ENCODE data around the gene TSPAN32. TPM values are rescaled to one million over a fixed set of nuclear protein-coding genes. Genes with fewer than 3 reads are reported as not detected.
"Not testable (repeated sequence)": the region's sequence is repeated elsewhere in the genome, so short reads cannot be mapped to it uniquely, and the experiment has no call there.

Gene TSPAN32
- total and polyA plus RNA-seq, 2 donors (not counting 1 experiment from before 2014, with no cell fraction given): 0.17 TPM; not detected in 1

DNA sequence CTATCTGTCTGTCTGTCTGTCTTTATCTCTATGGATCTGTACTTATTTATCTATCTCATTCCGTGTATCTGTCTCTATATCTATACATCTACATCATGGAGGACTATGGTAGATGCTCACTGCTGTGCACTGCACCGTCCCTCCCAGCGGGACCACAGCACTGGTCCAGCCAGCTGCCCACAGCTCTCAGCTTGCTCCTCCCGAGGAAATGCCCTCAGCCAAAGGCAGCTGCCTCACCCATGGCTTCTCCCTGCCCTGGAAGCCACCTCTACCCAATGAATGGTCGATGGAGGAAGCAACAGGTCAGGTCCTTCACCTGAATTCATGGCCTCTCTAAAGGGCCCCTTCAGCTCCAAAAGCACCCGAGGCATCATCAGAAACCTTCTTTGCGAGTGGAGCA lies 60.6 kb downstream of the TSPAN32 start:
- no peak overlapping the region for H2AFZ ChIP-seq (ENCODE audit: low read length)
- H3K27me3 ChIP-seq (ENCODE audit: control insufficient read depth, insufficient read depth, low read length): no peaks in the 10 kb centered on the region
- H3K27ac ChIP-seq (ENCODE audit: insufficient read depth, low read length): no peak overlapping the region
- H3K9ac ChIP-seq (ENCODE audit: insufficient read depth, low read length): no peak overlapping the region
- H3K36me3 ChIP-seq (ENCODE audit: control insufficient read depth, insufficient read depth, low read length): no peaks in the 10 kb centered on the region
- no peak for TF ChIP-seq EZH2 (IDR thresholded peaks at IDR 0.05; ENCODE audit: low read length, missing control alignments)
- TF ChIP-seq, protein P1, sequence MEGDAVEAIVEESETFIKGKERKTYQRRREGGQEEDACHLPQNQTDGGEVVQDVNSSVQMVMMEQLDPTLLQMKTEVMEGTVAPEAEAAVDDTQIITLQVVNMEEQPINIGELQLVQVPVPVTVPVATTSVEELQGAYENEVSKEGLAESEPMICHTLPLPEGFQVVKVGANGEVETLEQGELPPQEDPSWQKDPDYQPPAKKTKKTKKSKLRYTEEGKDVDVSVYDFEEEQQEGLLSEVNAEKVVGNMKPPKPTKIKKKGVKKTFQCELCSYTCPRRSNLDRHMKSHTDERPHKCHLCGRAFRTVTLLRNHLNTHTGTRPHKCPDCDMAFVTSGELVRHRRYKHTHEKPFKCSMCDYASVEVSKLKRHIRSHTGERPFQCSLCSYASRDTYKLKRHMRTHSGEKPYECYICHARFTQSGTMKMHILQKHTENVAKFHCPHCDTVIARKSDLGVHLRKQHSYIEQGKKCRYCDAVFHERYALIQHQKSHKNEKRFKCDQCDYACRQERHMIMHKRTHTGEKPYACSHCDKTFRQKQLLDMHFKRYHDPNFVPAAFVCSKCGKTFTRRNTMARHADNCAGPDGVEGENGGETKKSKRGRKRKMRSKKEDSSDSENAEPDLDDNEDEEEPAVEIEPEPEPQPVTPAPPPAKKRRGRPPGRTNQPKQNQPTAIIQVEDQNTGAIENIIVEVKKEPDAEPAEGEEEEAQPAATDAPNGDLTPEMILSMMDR (conservative IDR thresholded peaks at IDR 0.05 in 1 of 2, IDR thresholded peaks at IDR 0.05 in 1 of 2; ENCODE audit: low read depth in 1 of 2, low read length in 2 of 2): no peak
- H3K4me2 ChIP-seq (ENCODE audit: extremely low read depth, insufficient read depth, low read length): no peak overlapping the region
- no peaks in the 10 kb centered on the region for H3K9me3 ChIP-seq (ENCODE audit: control insufficient read depth, insufficient read depth, low read depth, low read length)
- no peaks in the 10 kb centered on the region for H3K4me1 ChIP-seq (ENCODE audit: control insufficient read depth, extremely low read depth, insufficient read depth, low read length)
- no peak overlapping the region for H3K4me3 ChIP-seq (replicated peaks in 1 of 4; ENCODE audit: control extremely low read depth in 1 of 4, insufficient read depth in 1 of 4, low read depth in 3 of 4, low read length in 4 of 4)
- no peaks in the 10 kb centered on the region for H3K79me2 ChIP-seq (ENCODE audit: control insufficient read depth, insufficient read depth, low read length)
- no peak for DNase-seq (ENCODE audit: low read depth in 2 of 2)
- H4K20me1 ChIP-seq (ENCODE audit: control insufficient read depth, extremely low read depth, insufficient read depth, low read length): no peaks in the 10 kb centered on the region

DNA sequence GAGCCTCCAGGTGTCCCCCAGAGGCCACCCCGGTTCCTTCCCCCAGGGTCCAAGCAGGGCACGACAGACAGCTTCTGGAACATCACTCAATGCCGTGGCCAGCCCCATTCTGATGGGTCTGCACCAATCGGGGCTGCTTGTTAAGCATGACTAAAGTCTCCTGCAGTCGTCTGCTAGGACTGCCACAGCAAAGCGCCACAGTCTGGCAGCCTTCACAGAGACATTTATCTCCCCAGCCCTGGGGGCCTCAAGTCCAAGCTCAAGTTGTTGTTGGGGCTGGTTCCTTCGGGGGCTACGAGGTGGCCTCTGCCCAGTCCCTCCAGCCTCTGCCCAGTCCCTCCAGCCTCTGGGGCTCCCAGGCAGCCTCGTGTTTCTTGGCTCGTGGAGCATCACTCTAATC lies 61.3 kb downstream of the TSPAN32 start:
- no peak overlapping the region for H2AFZ ChIP-seq (ENCODE audit: low read length)
- H3K9ac ChIP-seq (ENCODE audit: insufficient read depth, low read length): no peak overlapping the region
- H3K36me3 ChIP-seq (ENCODE audit: control insufficient read depth, insufficient read depth, low read length): no peaks in the 10 kb centered on the region
- H3K27ac ChIP-seq (ENCODE audit: insufficient read depth, low read length): no peak overlapping the region
- H3K27me3 ChIP-seq (ENCODE audit: control insufficient read depth, insufficient read depth, low read length): no peaks in the 10 kb centered on the region
- H3K9me3 ChIP-seq (ENCODE audit: control insufficient read depth, insufficient read depth, low read depth, low read length): no peaks in the 10 kb centered on the region
- no peaks in the 10 kb centered on the region for H3K4me1 ChIP-seq (ENCODE audit: control insufficient read depth, extremely low read depth, insufficient read depth, low read length)
- no peak overlapping the region for H3K4me3 ChIP-seq (replicated peaks in 1 of 4; ENCODE audit: control extremely low read depth in 1 of 4, insufficient read depth in 1 of 4, low read depth in 3 of 4, low read length in 4 of 4)
- no peaks in the 10 kb centered on the region for H3K79me2 ChIP-seq (ENCODE audit: control insufficient read depth, insufficient read depth, low read length)
- no peak overlapping the region for H3K4me2 ChIP-seq (ENCODE audit: extremely low read depth, insufficient read depth, low read length)
- TF ChIP-seq, protein P1 (conservative IDR thresholded peaks at IDR 0.05 in 1 of 2, IDR thresholded peaks at IDR 0.05 in 1 of 2; ENCODE audit: low read depth in 1 of 2, low read length in 2 of 2): no peak
- TF ChIP-seq EZH2 (IDR thresholded peaks at IDR 0.05; ENCODE audit: low read length, missing control alignments): no peak
- DNase-seq (ENCODE audit: low read depth in 2 of 2): no peak
- no peaks in the 10 kb centered on the region for H4K20me1 ChIP-seq (ENCODE audit: control insufficient read depth, extremely low read depth, insufficient read depth, low read length)

DNA sequence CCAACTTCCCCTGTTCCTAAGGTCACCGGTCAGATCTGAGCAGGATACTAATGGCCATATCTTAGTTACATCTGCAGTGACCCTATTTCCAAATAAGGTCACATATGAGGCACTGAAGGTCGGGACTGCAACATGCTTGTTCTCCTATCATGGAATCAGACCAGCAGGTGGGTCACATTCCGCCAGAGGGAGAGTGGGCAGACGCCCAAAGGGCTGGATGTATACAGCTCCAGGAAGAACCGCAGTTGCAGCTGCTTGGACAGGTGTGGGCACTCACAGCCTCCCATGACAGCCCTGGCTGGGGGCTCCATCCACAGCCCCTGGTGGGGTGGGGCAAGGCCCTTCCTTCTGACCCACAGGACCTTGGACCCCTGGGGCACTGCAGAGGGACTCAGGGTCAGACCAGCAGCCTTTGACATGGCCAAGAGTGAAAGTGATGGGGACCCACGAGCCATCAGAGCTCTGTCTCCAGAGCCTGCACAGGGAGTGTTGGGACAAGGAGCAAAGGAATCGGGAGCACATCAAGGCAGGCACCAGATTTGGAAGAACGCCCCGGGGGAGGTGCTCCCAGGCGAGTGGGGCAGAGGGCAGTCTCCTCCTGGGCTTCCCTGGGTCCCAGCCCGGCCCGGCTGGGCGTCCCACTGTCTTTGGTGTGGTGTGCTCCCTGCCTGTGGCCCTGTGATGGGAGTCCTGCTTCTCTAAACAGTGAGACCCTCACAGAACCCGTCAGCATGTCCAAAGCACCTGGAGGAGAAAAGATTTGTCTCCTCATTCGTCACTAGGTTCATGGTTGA lies 62.0 kb downstream of the TSPAN32 start:
- no peak for TF ChIP-seq EZH2 (IDR thresholded peaks at IDR 0.05; ENCODE audit: low read length, missing control alignments)
- Histone ChIP-seq H3K27me3 (ENCODE audit: control insufficient read depth, insufficient read depth, low read length) (no peaks in the 10 kb centered on the region), H3K36me3 (ENCODE audit: control insufficient read depth, insufficient read depth, low read length) (no peaks in the 10 kb centered on the region)

DNA sequence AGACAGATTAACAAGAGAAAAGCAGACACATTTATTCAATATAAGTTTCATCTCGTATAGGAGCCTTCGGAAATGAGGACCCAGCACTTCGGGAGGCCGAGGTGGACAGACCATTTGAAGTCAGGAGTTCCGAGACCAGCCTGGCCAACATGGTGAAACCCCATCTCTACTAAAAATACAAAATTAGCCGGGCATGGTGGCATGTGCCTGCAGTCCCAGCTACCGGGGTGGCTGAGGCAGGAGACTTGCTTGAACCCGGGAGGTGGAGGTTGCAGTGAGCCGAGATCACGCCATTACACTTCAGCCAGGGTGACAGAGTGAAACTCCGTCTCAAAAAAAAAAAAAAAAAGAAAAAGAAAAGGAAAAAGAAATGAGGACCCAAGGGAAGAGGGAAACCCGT lies 62.6 kb downstream of the TSPAN32 start:
- H3K27me3 ChIP-seq (ENCODE audit: control insufficient read depth, insufficient read depth, low read length); H3K4me2 ChIP-seq (ENCODE audit: extremely low read depth, insufficient read depth, low read length); H3K9ac ChIP-seq (ENCODE audit: insufficient read depth, low read length); H3K79me2 ChIP-seq (ENCODE audit: control insufficient read depth, insufficient read depth, low read length); H3K4me1 ChIP-seq (ENCODE audit: control insufficient read depth, extremely low read depth, insufficient read depth, low read length); H4K20me1 ChIP-seq (ENCODE audit: control insufficient read depth, extremely low read depth, insufficient read depth, low read length); H3K9me3 ChIP-seq (ENCODE audit: control insufficient read depth, insufficient read depth, low read depth, low read length); DNase-seq (ENCODE audit: low read depth in 2 of 2); H2AFZ ChIP-seq (ENCODE audit: low read length); H3K36me3 ChIP-seq (ENCODE audit: control insufficient read depth, insufficient read depth, low read length); H3K27ac ChIP-seq (ENCODE audit: insufficient read depth, low read length); H3K4me3 ChIP-seq (replicated peaks in 1 of 4; ENCODE audit: control extremely low read depth in 1 of 4, insufficient read depth in 1 of 4, low read depth in 3 of 4, low read length in 4 of 4): not testable (repeated sequence)

More for the DNA sequence above, 62.0 kb downstream of the TSPAN32 start:
- H2AFZ ChIP-seq (ENCODE audit: low read length): no peak overlapping the region
- DNase-seq (ENCODE audit: low read depth in 2 of 2): no peak
- no peaks in the 10 kb centered on the region for H4K20me1 ChIP-seq (ENCODE audit: control insufficient read depth, extremely low read depth, insufficient read depth, low read length)
- H3K4me1 ChIP-seq (ENCODE audit: control insufficient read depth, extremely low read depth, insufficient read depth, low read length): no peaks in the 10 kb centered on the region
- H3K4me2 ChIP-seq (ENCODE audit: extremely low read depth, insufficient read depth, low read length): no peak overlapping the region
- no peak overlapping the region for H3K4me3 ChIP-seq (replicated peaks in 1 of 4; ENCODE audit: control extremely low read depth in 1 of 4, insufficient read depth in 1 of 4, low read depth in 3 of 4, low read length in 4 of 4)
- no peaks in the 10 kb centered on the region for H3K79me2 ChIP-seq (ENCODE audit: control insufficient read depth, insufficient read depth, low read length)
- no peak overlapping the region for H3K9ac ChIP-seq (ENCODE audit: insufficient read depth, low read length)
- H3K27ac ChIP-seq (ENCODE audit: insufficient read depth, low read length): no peak overlapping the region
- no peaks in the 10 kb centered on the region for H3K9me3 ChIP-seq (ENCODE audit: control insufficient read depth, insufficient read depth, low read depth, low read length)

Data from fibroblast of lung (primary cell).